GM21526 (cell line): ENCODE results near the gene DCAF11.
"Not testable (repeated sequence)": the region's sequence is repeated elsewhere in the genome, so short reads cannot be mapped to it uniquely, and the experiment has no call there.

Experiments used
- ATAC-seq: cut with Tn5 transposase; IDR thresholded peaks from one replicate; pipeline ENCODE4 v1.9.1; 2021; ENCODE audit warnings: moderate library complexity; ENCODE audit not compliant: unreplicated experiment, low FRiP score

DCAF11 gene

GRCh38 chr14:24095271-24096068 lies 19.1 kb upstream of the DCAF11 start:
- peak; percentile 45 for ATAC-seq

DNA sequence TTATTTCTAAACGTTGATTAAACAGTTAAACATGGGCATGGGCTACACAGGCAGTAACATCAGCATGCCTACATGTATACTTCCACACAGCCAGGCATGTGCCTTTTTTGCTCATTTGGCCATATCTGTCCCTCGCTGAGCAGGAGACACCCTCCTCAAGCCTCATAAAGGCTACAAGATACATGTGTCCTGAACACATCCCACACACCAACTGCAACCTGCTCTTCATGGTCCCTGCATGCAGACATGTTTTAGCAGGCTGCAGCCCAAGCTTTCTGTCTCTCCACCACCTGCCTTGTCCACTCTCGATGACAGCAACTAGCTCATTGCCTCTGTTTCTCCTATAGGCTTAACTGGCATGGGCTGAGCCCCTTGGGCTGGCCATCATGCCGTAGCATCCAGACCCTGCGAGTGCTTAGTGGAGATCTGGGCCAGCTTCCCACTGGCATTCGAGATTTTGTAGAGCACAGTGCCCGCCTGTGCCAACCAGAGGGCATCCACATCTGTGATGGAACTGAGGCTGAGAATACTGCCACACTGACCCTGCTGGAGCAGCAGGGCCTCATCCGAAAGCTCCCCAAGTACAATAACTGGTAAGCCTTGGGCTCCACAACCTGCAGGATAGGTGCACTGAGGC lies 17.9 kb upstream of the DCAF11 start:
- no peak for ATAC-seq

DNA sequence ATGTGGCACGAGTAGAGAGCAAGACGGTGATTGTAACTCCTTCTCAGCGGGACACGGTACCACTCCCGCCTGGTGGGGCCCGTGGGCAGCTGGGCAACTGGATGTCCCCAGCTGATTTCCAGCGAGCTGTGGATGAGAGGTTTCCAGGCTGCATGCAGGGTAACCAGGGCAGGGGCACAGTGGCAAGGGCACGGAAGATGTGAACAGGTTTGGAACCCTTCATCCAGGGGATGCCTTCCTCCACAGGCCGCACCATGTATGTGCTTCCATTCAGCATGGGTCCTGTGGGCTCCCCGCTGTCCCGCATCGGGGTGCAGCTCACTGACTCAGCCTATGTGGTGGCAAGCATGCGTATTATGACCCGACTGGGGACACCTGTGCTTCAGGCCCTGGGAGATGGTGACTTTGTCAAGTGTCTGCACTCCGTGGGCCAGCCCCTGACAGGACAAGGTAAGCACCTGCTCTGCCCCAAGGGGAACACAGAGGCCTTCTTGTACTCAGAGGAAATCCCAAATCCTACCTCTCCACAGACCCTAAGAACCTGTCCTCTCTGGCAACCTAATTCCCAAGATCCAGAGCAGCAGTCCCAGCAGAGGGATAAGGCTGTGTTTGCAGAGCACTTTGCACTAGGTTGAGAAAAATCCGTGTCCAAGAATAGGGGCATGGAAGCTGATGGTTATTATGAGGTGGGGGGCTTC lies 16.2 kb upstream of the DCAF11 start:
- ATAC-seq = no peak

- no peak for ATAC-seq
These were observed 15.4 kb upstream of the DCAF11 start for GRCh38 chr14:24098927-24099813.

GRCh38 chr14:24100197-24100981 lies 14.2 kb upstream of the DCAF11 start:
- no peak for ATAC-seq

DNA sequence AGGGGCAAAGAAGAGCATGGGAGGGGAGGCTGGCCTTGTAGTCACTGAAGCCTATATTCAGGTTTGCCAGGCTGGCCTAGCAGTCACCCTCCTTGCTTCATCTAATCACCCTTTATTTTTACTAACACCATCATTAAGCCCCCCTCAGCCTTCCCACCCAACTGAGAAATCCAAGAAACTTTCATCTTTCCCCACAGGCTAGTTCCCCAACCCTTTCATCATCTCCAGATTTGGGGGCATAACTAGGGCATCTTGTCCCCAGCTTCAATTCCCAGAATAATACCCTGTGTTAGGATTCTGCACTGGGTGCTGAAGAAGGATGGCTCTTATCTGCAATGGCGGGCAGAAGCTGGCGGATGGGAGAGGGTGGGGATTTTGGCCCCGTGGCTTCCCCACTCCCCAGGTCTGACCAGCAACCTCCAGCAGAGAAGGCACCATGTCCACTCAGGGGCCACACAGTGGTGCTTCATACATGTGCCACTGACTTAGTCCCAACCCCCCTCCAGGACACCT lies 13.5 kb upstream of the DCAF11 start:
- no peak for ATAC-seq

- no peak for ATAC-seq
These were observed 12.1 kb upstream of the DCAF11 start for GRCh38 chr14:24102357-24103048.

GRCh38 chr14:24103451-24103850 lies 11.1 kb upstream of the DCAF11 start:
- ATAC-seq = no peak

GRCh38 chr14:24105609-24106239 lies 8.9 kb upstream of the DCAF11 start:
- ATAC-seq = not testable (repeated sequence)

DNA sequence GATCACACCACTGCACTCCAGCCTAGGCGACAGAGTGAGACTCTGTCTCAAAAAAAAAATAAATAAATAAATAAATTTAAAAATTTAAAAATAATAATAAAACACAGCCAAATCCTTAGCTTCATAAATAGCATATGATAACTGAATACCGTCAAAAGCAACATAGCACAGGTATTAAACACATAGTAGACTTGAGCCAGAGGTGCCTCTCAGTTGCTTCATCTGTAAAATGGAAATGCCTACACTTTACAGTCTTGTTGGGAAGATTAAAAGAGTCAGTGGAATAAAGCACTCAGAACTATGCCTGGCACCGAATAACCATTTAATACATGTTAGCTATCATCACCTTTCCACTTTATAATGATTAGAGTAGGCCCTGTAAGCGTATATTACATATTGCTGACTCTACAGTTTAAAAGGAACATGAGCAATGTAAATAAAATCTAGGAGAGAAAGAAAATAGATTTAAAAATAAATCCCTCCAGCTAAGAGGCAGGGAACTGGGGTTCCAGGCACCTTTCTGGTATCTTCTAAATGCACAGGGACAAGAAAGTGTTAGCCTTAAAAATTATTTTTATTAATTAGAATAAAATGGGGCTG lies 7.8 kb upstream of the DCAF11 start:
- no peak for ATAC-seq

GRCh38 chr14:24108336-24108874 lies 6.2 kb upstream of the DCAF11 start:
- ATAC-seq = no peak

DNA sequence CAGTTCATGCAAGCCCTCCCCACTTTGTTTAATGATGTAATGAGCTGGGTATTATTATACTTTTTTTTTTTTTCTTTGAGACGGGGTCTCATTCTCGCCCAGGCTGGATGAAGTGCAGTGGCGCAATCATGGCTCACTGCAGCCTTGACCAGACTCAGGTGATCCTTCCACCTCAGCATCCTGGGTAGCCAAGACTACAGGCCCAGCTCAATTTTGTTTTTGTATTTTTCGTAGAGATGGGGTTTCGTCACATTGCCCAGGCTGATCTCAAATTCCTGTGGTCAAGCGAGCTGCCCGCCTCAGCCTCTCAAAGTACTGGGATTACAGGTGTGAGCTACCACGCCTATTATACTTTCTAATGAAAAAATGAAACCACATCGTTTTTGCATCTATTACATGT lies 4.5 kb upstream of the DCAF11 start:
- ATAC-seq = no peak

- ATAC-seq = no peak
These were observed 4.1 kb upstream of the DCAF11 start for GRCh38 chr14:24110523-24110922.

GRCh38 chr14:24113379-24113800 lies 1.2 kb upstream of the DCAF11 start:
- no peak for ATAC-seq

- ATAC-seq = no peak
These were observed 611 bp upstream of the DCAF11 start for GRCh38 chr14:24113801-24114531.

GRCh38 chr14:24115422-24116127 lies 998 bp downstream of the DCAF11 start:
- ATAC-seq = no peak
